Measurements from ENCODE around the gene RIOK1. TPM values are rescaled to one million over a fixed set of nuclear protein-coding genes. Genes with fewer than 3 reads are reported as not detected.

Gene RIOK1
- total RNA-seq, 1 donor from 2014 or later = 12.6 TPM

GRCh38 chr6:7461416-7461815 lies 71.8 kb downstream of the RIOK1 start:
- Mint-ChIP-seq H3K9me3 (ENCODE audit: unreplicated experiment) (no peaks in the 10 kb centered on the region), H3K36me3 (ENCODE audit: low read depth, unreplicated experiment) (no peaks in the 10 kb centered on the region), H3K4me1 (ENCODE audit: unreplicated experiment) (no peaks in the 10 kb centered on the region), H3K27me3 (ENCODE audit: unreplicated experiment) (no peaks in the 10 kb centered on the region), H3K27ac (ENCODE audit: unreplicated experiment) (no peak overlapping the region), H3K4me3 (ENCODE audit: unreplicated experiment) (no peak overlapping the region)
- DNase-seq (ENCODE audit: low spot score) = no peak
- TF ChIP-seq CTCF (IDR thresholded peaks at IDR 0.05; ENCODE audit: unreplicated experiment) = no peak

GRCh38 chr6:7463785-7464184 lies 74.2 kb downstream of the RIOK1 start:
- no peaks in the 10 kb centered on the region for H3K9me3 Mint-ChIP-seq (ENCODE audit: unreplicated experiment)
- no peak for DNase-seq (ENCODE audit: low spot score)
- no peak overlapping the region for H3K27ac Mint-ChIP-seq (ENCODE audit: unreplicated experiment)
- H3K36me3 Mint-ChIP-seq (ENCODE audit: low read depth, unreplicated experiment) = no peaks in the 10 kb centered on the region
- H3K27me3 Mint-ChIP-seq (ENCODE audit: unreplicated experiment) = no peaks in the 10 kb centered on the region
- no peak overlapping the region for H3K4me3 Mint-ChIP-seq (ENCODE audit: unreplicated experiment)
- H3K4me1 Mint-ChIP-seq (ENCODE audit: unreplicated experiment) = no peaks in the 10 kb centered on the region
- TF ChIP-seq CTCF (IDR thresholded peaks at IDR 0.05; ENCODE audit: unreplicated experiment) = no peak

- H3K27me3 Mint-ChIP-seq (ENCODE audit: unreplicated experiment) = no peaks in the 10 kb centered on the region
- H3K4me3 Mint-ChIP-seq (ENCODE audit: unreplicated experiment) = no peak overlapping the region
- H3K4me1 Mint-ChIP-seq (ENCODE audit: unreplicated experiment) = no peaks in the 10 kb centered on the region
- no peaks in the 10 kb centered on the region for H3K9me3 Mint-ChIP-seq (ENCODE audit: unreplicated experiment)
- H3K36me3 Mint-ChIP-seq (ENCODE audit: low read depth, unreplicated experiment) = no peaks in the 10 kb centered on the region
- DNase-seq (ENCODE audit: low spot score) = peak; percentile 17
- H3K27ac Mint-ChIP-seq (ENCODE audit: unreplicated experiment) = no peak overlapping the region
- TF ChIP-seq CTCF (IDR thresholded peaks at IDR 0.05; ENCODE audit: unreplicated experiment) = no peak
Measured at GRCh38 chr6:7467007-7467897, 77.6 kb downstream of the RIOK1 start.

Other genes starting within 250 kb of the RIOK1 start
- 132 TPM for gene SSR1, start 76.6 kb upstream of the RIOK1 start, total RNA-seq (ENCODE audit: unreplicated experiment)
- gene CAGE1, start 66 bp upstream of the RIOK1 start, total RNA-seq (ENCODE audit: unreplicated experiment) = not detected
- 109 TPM for gene DSP, start 151.9 kb downstream of the RIOK1 start, total RNA-seq (ENCODE audit: unreplicated experiment)
- 13.3 TPM for gene SNRNP48, start 200.4 kb downstream of the RIOK1 start, total RNA-seq (ENCODE audit: unreplicated experiment)